Stomach (tissue), 9 donors: ENCODE results near the gene PAFAH1B1. TPM values are rescaled to one million over a fixed set of nuclear protein-coding genes. Genes with fewer than 3 reads are reported as not detected.

Experiments used
- DNase-seq, 2 donors: peaks; one replicate each; pipeline versions ENCODE4 v3.0.0 to v3.0.0-alpha.2; 2013 to 2019
- H3K27ac ChIP-seq, 5 donors: fragments of 200-600 bp in 4 of 5; sonication (generic) in 4 of 5; one replicate each; pipeline ENCODE4 v1.5.1; 2013 to 2019; ENCODE audit warnings: mild to moderate bottlenecking in 1 of 5, moderate library complexity in 1 of 5
- H3K27me3 ChIP-seq, 3 donors: fragments of 200-600 bp; sonication (generic); one replicate each; pipeline ENCODE4 v1.5.1; 2017 to 2019; ENCODE audit warnings: mixed run types in 1 of 3
- H3K36me3 ChIP-seq, 4 donors: fragments of 200-600 bp; sonication (generic); 1 replicate in 3 of 4; 2 replicates in 1 of 4; pipeline ENCODE4 v1.5.1; 2016 to 2019
- H3K4me1 ChIP-seq, 4 donors: fragments of 200-600 bp; sonication (generic); one replicate each; pipeline ENCODE4 v1.5.1; 2016 to 2019
- H3K4me3 ChIP-seq, 4 donors: fragments of 200-600 bp; sonication (generic) in 3 of 4; one replicate each; pipeline ENCODE4 v1.5.1; 2016 to 2019; ENCODE audit warnings: mild to moderate bottlenecking in 1 of 4
- H3K9me3 ChIP-seq, 4 donors: fragments of 200-600 bp; sonication (generic); one replicate each; pipeline ENCODE4 v1.5.1; 2016 to 2019
- EP300 ChIP-seq: sonication (generic); formaldehyde crosslinking; IDR thresholded peaks from one replicate; pipeline ENCODE4 v1.6.1; 2017; ENCODE audit warnings: antibody characterized with exemption
- POLR2A ChIP-seq, 4 donors: fragments of 450-650 bp; IDR thresholded peaks; one replicate each; pipeline ENCODE4 v1.6.1; 2016; ENCODE audit warnings: antibody characterized with exemption in 4 of 4, control low read depth in 2 of 4, mild to moderate bottlenecking in 1 of 4, moderate library complexity in 1 of 4
- POLR2AphosphoS5 ChIP-seq, 3 donors: sonication (generic); formaldehyde crosslinking; IDR thresholded peaks; one replicate each; pipeline ENCODE4 v1.6.1; 2016; ENCODE audit warnings: antibody characterized with exemption in 3 of 3
- WGBS, 5 donors: extraction: QIAGEN DNeasy Blood & Tissue Kit in 3 of 5; methylation state at CpG; one replicate each; pipeline versions ENCODE4 v1.1.5 to v1.1.7; 2013 to 2018; 5-methylcytosine and 5-hydroxymethylcytosine counted together
- intact Hi-C: fragments of 100-400 bp; cut with DNase I; formaldehyde crosslinking; loops from one replicate; pipeline ENCODE4 v1.15.1; 2023; ENCODE audit warnings: low total_unique reads
- polyA plus RNA-seq, 3 donors: library from polyadenylated mRNA; stranded (reverse); fragments of 200-250 nt; gene quantifications; one replicate each; pipeline ENCODE4 v1.2.3, GENCODE V29; 2013
- total RNA-seq, 5 donors: library from RNA; depleted of rRNA; stranded (reverse); fragments of >200 nt; gene quantifications; one replicate each; pipeline versions ENCODE4 v1.1.0 to v1.2.3, GENCODE V29; 2014 to 2016
- TF ChIP-seq, protein P1 (sequence below), 7 experiments: fragments of 450-650 bp in 4 of 7; fragments of 200-600 bp in 3 of 7; sonication (generic) in 3 of 7; IDR thresholded peaks; one replicate each; pipeline ENCODE4 v1.5.1; 2016 to 2019; ENCODE audit warnings: antibody characterized with exemption in 7 of 7, control low read depth in 2 of 7, mild to moderate bottlenecking in 1 of 7
- donor health status: healthy with polysubstance abuse.
- donor health status: Bipolar disorder and iron deficiency.
- donor health status: healthy.

The PAFAH1B1 gene
- total and polyA plus RNA-seq, 8 donors, result 22.5 to 264 (median 50.7) TPM

DNA sequence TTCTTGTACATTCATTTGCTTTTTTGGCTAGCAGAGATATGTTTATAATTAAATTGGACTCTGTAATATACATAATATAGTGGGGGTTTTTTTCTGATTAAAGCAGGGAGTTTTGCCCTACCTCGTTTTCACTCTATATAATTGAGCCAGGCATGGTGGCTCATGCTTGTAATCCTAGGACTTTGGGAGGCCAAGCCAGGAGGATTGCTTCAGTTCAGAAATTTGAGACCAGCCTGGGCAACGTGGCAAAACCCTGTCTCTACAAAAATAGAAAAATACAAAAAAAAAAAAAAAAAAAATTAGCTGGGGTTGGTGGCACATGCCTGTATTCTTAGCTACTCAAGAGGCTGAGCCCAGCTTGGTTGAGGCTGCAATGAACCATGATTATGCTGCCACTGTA, 42.2 kb downstream of the PAFAH1B1 start:
- intact Hi-C loops, result no loop called here

DNA sequence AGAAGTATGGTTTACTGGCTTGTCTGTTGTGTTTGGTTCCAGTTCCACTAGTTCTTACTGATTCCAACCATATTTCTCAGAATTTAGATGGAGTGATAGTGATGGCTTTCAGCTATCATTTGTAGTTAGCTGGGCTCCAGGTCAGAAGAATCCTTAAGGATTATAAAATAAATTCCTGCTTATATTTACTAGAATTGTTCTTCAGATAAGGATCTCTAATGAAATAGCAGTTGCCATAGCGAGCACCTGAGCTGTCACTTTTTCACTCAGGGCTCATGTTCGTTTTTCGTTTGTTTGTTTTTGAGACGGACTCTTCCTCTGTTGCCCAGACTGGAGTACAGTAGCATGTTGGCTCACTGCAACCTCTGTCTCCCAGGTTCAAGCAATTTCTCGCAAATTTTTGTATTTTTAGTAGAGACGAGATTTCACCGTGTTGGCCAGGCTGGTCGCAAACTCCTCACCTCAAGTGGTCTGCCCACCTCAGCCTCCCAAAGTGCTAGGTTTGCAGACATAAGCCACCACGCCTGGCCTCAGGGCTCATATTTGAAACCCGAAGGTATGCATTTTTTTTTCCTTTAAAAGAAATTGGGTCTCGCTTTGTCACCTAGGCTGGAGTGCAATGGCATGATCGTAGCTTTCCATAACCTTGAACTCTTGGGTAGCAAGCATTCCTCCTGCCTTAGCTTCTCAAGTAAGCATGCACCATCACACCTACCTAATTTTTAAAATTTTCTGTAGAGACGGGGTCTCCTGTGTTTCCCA, 42.9 kb downstream of the PAFAH1B1 start:
- TF ChIP-seq, protein P1, sequence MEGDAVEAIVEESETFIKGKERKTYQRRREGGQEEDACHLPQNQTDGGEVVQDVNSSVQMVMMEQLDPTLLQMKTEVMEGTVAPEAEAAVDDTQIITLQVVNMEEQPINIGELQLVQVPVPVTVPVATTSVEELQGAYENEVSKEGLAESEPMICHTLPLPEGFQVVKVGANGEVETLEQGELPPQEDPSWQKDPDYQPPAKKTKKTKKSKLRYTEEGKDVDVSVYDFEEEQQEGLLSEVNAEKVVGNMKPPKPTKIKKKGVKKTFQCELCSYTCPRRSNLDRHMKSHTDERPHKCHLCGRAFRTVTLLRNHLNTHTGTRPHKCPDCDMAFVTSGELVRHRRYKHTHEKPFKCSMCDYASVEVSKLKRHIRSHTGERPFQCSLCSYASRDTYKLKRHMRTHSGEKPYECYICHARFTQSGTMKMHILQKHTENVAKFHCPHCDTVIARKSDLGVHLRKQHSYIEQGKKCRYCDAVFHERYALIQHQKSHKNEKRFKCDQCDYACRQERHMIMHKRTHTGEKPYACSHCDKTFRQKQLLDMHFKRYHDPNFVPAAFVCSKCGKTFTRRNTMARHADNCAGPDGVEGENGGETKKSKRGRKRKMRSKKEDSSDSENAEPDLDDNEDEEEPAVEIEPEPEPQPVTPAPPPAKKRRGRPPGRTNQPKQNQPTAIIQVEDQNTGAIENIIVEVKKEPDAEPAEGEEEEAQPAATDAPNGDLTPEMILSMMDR (IDR thresholded peaks at IDR 0.05), result no peak
- TF ChIP-seq POLR2A (IDR thresholded peaks at IDR 0.05) (no peak), POLR2AphosphoS5 (IDR thresholded peaks at IDR 0.05) (no peak), EP300 (no peak)
- no peak overlapping the region for H3K4me3 ChIP-seq
- intact Hi-C loops, result no loop called here
- H3K9me3 ChIP-seq, result no peaks in the 10 kb centered on the region
- 88 to 91% (median 89%) methylated on average over 13 of the region's 13 CpGs for WGBS, 5 donors
- no peaks in the 10 kb centered on the region for H3K27me3 ChIP-seq
- DNase-seq, result no peak
- peaks cover 5 to 46% (median 31%) of the 10 kb centered on the region in 4 donors for H3K36me3 ChIP-seq
- no peak overlapping the region for H3K27ac ChIP-seq
- H3K4me1 ChIP-seq, result peaks cover 13 to 56% (median 35%) of the 10 kb centered on the region in 4 donors

More for the DNA sequence above, 42.2 kb downstream of the PAFAH1B1 start:
- DNase-seq, result no peak
- H3K4me1 ChIP-seq, result peaks cover 19 to 63% (median 42%) of the 10 kb centered on the region in 4 donors
- H3K27me3 ChIP-seq, result no peaks in the 10 kb centered on the region
- TF ChIP-seq POLR2AphosphoS5 (IDR thresholded peaks at IDR 0.05) (no peak), POLR2A (IDR thresholded peaks at IDR 0.05) (no peak), EP300 (no peak)
- TF ChIP-seq, protein P1 (IDR thresholded peaks at IDR 0.05), result no peak
- H3K4me3 ChIP-seq, result no peak overlapping the region
- no peaks in the 10 kb centered on the region for H3K9me3 ChIP-seq
- H3K36me3 ChIP-seq, result peaks cover 5 to 40% (median 24%) of the 10 kb centered on the region in 4 donors
- whole genome bisulfite sequencing, 5 donors, result 75 to 83% (median 79%) methylated on average over 2 of the region's 2 CpGs
- H3K27ac ChIP-seq, result peak overlapping the region in 1 of 5 donors; percentile 58

DNA sequence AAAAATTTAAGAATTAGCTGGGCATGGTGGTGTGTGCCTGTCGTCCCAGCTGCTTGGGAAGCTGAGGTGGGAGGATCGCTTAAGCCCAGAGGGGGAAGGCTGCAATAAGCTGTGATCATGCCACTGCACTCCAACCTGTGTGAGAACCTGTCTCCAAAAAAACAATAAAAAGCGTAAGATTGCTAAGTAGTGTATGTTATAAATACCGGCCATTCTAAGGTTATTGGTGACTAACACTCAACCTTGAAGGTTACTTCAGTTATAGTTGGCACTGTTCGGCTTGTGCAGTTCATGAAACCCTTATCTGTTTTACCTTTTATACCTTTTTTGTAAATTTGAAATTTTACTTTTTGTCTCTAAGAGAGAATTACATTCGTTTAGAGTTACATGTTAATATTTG, 44.0 kb downstream of the PAFAH1B1 start:
- intact Hi-C loops, result no loop called here
- peaks cover 5 to 55% (median 41%) of the 10 kb centered on the region in 4 donors for H3K36me3 ChIP-seq
- no peak for DNase-seq
- H3K4me3 ChIP-seq, result no peak overlapping the region
- no peaks in the 10 kb centered on the region for H3K27me3 ChIP-seq
- H3K4me1 ChIP-seq, result peaks cover 11 to 47% (median 28%) of the 10 kb centered on the region in 4 donors
- H3K27ac ChIP-seq, result no peak overlapping the region
- H3K9me3 ChIP-seq, result no peaks in the 10 kb centered on the region
- WGBS, 5 donors, result 81 to 88% (median 84%) methylated on average over 6 of the region's 6 CpGs
- no peak for TF ChIP-seq POLR2A (IDR thresholded peaks at IDR 0.05)
- TF ChIP-seq, protein P1 (IDR thresholded peaks at IDR 0.05), result no peak

DNA sequence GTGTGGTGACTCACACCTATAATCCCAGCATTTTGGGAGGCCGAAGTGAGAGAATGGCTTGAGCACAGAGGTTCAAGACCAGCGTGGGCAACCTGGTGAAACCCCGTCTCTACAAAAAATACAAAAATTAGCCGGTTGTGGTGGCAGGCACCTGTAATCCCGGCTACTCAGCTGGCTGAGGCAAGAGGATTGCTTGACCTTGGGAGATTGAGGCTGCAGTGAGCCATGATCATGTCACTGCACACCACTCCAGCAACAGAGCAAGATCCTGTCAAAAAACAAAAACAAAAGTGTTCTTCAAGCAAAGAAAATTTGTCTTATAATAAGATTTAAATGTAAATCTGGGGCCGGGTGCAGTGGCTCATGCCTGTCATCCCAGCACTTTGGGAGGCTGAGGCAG, 51.5 kb downstream of the PAFAH1B1 start:
- Histone ChIP-seq H3K36me3 (peaks cover 10 to 73% (median 56%) of the 10 kb centered on the region in 4 donors), H3K27ac (no peak overlapping the region), H3K27me3 (no peaks in the 10 kb centered on the region), H3K4me1 (no peaks in the 10 kb centered on the region), H3K9me3 (no peaks in the 10 kb centered on the region), H3K4me3 (no peak overlapping the region)
- DNase-seq, result no peak
- TF ChIP-seq, protein P1 (IDR thresholded peaks at IDR 0.05), result no peak
- no peak for TF ChIP-seq POLR2AphosphoS5 (IDR thresholded peaks at IDR 0.05)
- TF ChIP-seq POLR2A (IDR thresholded peaks at IDR 0.05), result no peak
- no peak for TF ChIP-seq EP300
- 79 to 86% (median 83%) methylated on average over 6 of the region's 6 CpGs for WGBS, 5 donors
- intact Hi-C loops, result no loop called here
